ENCODE measurements around the gene FHIT. TPM values are rescaled to one million over a fixed set of nuclear protein-coding genes. Genes with fewer than 3 reads are reported as not detected.

The FHIT gene
- total RNA-seq, 1 experiment from 2014 or later = not detected

DNA sequence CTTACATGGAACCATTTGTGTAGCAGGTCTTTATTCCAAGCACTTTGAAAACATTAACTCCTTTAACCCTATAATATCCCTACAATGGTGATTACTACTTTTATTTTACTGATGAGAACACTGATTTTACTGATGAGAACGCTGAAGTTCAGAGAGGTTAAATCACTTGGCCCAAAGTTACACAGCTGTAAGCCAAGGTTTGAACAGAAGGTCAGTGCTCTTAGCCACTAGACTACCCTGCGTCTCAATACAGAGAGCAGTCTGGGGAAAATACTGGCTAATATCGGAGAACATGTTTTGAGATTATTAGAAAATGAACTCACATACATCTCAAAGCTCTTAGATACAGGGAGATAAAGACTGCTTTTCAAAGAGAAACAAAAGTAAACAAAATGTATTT, 827.2 kb downstream of the FHIT start:
- no peak for DNase-seq (ENCODE audit: low read depth)

DNA sequence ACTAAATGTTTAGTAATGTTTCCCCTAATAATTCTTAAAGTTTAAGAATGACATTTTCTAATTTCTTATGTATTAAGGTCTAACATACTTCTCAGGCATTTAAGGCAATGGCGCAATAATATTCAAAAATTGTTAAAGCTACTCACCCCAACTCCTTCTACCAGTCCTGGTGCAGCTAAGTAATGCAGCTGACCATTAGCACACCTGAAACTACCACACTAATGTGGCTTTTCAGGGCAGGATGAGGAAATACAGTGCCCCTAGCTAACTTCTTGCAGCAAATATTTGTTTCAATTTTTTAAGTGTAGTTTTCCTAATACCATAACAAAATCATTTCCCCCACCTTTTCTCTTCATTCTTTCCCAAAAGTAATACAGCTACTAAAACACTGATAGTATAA, 827.7 kb downstream of the FHIT start:
- no peak for DNase-seq (ENCODE audit: low read depth)

DNA sequence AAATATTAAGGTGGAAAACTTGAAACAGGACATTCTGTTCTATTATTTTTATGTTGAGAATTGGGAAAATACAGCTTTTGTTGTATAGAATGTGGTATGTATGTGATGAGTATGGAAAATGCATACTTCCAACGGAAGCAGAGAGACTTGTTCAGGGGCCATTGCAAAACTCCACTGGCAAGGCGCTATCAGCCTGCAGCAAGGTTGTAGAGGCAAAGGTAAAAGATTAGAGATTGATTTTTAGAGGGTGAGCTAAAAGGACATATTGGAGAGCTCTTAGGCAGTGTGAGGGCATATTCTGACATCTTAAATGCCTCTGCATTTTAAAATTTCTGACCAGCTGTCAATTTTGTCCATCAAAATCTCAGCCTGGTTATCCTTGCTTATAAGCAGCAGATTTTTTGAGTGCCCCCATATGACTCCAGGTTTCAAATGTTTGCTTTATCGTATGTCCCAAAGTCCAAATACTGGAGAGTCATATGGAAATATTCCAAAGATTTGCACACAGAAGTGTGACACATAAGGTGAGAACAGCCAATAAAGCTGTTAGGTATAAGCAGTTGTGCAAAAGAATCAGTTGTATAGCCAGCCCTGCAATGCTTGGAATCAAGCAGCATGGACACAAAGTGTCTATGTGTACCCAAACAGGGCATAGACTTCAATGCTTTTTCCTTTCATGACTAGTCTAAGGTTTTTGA, 829.4 kb downstream of the FHIT start:
- DNase-seq (ENCODE audit: low read depth) = no peak

DNA sequence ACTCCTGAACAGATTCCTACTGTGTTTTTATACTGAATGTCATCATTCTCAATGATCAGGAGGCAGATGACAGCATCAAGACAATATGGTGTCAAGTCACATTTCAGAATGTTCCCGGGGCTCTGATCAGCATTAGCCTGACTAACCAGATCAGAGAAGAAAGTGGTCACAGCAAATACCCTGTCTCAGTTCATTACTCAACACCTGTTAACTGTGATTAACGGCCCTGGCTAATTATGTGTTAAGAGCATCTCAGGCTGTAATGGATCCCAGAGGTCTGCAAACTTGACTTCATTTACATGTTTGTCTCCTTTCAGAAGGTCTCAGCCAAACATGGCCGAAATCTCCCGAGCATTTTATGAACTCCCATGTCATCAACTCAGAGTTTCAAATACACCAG, 833.7 kb downstream of the FHIT start:
- no peak for DNase-seq (ENCODE audit: low read depth)

DNA sequence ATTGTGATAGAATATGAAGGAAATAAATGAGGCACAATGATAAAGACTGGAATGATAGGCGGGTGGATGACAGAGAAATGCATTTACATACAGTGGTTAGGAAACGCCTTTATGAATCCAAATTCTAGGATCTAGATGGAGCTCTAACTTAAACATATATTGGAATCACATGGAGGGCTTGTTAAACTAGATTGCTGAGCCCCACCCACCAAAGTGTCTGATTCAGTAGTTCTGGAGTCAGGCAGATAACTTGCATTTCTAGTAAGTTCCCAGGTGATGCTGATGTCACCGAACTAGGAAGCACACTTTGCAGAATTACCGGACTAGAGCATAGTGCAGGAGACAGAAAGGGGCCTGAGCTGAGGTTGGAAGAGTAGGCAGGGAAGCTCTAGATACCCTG, 837.2 kb downstream of the FHIT start:
- DNase-seq (ENCODE audit: low read depth) = no peak

DNA sequence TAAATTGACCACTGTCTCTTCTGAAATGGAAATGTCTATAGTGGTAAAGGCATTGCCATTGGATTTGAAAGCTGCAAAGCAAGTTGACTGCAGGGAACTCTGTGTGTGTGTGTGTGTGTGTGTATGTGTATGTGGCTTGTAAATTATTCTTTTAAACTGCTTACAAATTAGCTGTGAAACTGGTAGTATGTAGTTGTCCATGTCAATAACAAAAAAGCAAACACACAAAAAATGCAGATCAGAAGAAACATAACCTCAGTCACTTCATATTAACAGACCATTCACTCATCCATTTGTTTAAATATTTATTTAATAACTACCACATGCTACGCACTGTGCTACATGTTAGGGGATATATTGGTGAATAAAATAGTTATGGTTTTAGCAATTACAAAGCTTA, 837.7 kb downstream of the FHIT start:
- no peak for DNase-seq (ENCODE audit: low read depth)

DNA sequence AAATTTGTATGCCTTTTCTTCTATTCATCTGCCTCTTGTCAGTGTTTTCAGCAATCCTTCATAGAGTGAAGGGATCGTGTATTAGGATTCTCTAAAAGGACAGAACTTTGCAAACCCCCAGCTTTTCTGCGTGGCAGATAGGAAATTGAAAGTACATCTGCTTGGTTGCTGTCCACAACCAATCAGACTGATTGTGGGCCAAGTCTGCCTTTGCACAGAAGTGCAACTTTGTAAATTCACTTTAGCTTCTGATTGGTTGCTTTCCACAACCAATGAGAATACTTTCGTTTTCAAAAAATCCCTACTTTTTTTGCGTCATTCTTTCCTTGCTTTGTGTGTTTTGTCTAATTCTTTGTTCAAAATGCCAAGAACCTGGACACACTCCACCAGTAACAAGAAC, 847.4 kb downstream of the FHIT start:
- peak; percentile 6 for DNase-seq (ENCODE audit: low read depth)

DNA sequence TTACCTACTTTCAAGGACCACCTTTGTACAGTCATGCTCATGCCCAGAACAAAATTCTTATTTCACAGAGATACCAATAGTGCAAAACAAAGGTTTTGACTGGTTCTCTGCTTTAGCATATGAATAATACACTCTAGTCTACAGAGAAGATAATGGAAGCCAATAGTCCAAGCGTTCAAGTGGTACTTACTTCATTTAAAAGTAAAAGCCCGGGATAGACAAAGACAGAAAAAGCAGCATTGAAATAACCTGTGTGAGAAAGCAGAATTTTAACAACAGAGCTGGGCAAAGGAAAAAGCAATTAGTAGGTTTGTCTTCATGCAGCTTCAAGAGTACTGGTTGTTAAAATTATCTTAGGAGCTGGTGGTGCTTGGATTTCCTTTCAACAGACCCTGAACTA, 848.3 kb downstream of the FHIT start:
- DNase-seq (ENCODE audit: low read depth) = no peak

DNA sequence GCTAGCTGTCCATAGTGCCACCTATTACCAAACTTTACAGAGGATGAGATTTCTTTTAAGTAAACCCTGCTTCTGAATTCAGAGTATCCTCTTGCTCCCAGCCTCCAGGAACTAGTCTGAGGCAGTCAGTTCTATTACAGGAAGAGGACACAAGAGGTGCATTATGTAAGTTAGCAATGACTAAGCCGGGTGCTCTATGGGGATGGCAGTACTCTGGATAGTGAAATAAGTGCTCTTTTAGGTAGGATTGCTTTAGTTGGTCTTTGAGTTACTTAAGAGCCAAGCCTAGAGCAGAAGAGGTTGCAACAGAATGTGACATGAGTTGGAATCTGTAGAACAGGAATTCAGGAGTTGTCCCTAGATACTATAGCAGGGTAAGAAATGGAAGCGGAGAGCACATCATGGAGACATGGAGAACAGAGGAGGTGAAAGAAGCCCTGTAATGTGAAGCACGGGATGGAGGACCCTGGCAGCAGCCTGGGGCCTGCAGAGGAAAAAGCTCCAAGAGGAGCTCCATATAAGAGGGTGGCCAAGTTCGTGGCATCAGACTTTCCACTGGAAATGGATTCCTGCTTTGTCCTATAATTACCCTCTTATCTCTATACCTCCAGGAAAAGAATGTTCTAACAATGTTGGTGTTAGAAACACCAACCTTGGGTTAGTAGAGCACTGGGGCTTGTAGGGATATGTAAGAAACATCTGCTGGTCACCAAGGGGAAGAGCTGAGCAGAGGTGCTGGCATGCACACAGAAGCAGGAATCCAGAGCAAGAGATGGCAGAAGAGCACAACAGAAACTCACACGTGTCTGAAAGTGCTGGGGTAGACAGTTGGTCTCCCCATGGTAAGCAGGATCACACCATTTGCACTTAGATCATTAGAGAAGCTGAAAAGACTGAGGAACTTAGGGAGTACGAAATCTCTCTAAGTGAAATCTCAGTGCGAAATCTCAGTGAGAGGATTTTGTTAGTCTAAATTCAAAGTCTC, 851.1 kb downstream of the FHIT start:
- peak; percentile 54 for DNase-seq (ENCODE audit: low read depth)

DNA sequence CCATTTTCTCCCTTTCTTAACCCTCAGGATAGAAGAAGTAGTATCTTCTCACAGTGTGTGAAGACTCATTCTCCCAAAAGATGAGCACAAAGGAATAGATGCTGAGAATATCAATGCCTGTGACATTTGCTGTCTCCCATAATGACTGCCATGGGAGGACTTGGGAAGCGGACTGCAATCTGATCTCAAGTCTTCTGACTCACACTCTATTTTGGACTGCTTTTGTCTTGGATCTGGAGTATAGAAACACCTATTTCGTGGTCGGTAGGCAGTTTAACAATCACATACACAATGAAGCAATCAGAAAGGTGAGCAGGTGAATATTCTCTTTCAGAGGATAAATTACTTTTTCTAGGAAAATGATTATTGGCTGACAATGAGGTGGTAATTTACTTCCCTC, 852.0 kb downstream of the FHIT start:
- peak; percentile 1 for DNase-seq (ENCODE audit: low read depth)

DNA sequence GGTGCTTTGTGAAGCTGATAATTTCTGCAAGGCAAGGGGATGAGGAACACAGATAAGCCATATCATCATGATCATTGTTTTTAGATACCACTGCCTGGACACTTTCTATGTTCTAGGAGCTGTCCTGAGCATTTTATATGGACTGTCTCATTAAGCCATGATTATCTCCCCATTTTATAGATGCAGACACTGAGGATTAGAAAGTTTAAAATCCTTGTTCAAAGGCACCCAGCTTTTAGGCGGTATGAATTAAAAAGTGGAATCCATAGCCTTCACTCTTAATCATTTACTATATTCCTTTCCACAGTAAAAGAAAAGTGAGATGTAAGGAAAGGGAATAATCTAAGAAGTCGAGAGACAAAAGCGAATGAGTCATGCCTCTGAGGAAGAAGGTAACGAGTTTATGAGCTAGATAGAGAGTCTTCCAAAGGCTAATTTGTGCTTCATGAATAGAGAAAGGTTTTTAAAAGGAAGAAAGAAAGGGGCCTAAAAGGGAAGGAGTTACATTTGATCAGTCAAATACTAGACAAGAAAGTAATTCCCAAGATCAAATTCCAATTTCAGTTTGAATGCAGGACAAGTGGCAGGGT, 856.0 kb downstream of the FHIT start:
- DNase-seq (ENCODE audit: low read depth) = no peak

DNA sequence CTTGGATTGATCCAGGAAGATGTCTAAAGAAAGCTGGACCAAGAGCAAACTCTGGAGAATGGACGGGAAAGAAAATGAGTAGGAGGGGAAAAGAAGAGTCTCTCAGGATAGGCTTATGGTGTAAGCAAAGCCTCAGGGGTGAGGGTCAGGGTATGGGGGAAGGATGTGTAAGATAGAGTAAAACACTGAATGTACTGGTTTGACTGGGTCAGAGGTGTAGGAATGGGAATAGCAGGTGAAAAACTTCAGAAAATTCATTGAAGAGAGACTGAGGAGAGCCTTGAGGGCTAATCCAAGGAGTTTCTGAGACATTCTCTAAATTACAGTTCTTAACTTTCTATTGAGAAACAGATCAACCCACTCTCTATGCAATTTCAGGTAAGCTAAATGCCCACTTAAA, 857.3 kb downstream of the FHIT start:
- no peak for DNase-seq (ENCODE audit: low read depth)

DNA sequence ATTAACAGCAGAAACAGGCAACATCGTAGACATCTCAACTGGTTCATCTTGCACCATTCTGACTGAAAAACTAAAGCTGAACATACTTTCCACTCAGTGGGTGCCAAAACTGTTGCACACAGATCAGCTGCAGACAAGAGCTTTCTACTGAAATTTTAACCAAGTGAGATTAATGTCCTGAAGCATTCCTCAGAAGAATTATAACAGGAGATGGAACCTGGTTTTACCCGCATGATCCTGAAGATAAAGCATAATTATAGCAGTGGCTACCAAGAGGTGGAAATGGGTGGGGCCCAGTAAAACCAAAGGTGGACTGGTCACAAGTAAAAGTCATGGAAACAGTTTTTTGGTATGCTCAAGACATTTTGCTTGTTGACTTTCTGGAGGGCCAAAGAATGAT, 858.8 kb downstream of the FHIT start:
- no peak for DNase-seq (ENCODE audit: low read depth)

DNA sequence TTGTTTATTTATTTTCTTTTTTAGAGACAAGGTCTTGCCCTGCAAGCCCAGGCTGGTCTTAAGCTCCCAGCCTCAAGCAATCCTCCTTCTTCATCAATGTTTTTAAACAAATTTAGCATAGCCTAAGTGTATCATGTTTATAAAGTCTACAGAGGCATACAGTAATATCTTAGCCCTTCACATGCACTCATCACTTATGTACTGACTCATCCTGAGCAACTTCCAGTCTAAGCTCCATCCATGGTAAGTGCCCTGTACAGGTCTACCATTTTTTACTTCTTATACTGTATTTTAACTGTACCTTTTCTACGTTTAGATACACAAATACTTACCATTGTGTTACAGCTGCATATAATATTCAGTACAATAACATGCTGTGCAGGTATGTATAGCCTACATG, 860.0 kb downstream of the FHIT start:
- DNase-seq (ENCODE audit: low read depth) = no peak

DNA sequence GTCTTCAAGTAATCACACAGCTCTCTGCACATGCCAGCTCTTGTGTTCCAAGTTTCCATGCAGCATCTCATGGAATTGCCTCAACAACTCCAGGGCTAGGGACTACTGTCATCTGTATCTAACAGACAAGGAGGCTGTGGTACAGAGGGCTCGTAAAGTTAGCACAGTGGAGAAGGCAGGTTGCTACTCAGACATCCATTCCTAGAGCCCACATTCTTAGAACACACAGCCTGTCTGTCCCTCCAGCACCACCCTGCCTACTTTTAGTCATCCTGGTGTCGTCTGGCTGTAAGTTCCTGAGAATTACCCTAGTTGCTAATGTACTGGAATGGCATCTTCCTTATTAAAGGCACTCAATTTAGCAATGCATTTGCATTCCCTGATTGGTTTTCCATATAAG, 862.5 kb downstream of the FHIT start:
- no peak for DNase-seq (ENCODE audit: low read depth)

DNA sequence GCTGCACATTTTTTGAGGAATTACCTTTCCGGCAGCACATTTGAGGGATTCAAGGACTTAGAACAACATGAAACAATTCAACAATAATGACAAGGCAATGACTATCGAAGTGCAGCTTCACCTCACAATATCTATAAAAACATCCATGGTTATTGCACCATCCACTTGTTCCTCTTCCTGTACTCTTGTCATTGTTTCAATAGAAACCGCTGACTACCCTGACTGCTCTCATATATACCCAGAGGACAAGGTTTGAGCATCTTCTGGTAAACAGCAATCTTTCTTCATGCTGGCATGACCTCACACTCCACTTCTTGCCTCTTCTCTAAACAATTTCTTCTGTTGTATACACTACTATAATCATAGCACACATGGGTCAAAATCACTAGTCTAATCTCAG, 864.9 kb downstream of the FHIT start:
- no peak for DNase-seq (ENCODE audit: low read depth)

DNA sequence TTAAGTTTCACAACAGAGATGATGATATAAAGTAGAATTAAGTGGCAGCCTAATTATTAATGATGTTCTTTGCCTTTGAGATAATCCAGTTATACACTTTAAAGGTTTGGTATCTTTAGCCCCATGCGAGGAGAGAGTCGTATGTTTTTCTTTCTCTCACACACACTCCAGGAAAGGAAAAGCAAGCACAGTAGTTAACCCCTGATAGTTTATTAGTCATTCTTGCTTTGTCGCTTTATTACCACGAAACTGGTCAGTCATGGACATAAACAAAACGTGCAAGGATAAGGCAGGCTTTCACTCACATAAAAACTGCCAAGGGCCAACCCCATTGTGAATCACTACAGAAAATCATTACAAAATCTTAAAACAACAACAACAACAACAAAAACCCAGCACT, 866.9 kb downstream of the FHIT start:
- DNase-seq (ENCODE audit: low read depth) = no peak

DNA sequence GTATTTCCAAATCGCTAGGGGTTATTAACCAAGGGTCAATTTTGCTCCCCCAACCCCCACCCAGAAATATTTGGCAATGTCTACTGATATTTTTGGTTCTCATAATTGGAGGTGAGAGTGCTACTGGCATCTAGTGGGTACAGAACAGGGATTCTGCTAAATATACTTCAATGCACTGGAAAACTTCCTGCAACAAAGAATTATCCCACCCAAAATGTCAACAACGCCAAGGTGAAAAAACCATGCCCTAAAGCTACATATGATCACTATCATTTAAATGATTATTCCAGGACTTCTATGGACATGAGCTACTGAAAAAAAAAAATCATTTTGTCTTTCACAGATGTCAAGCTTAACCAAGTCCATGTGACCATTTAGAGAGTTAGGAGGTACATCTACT, 867.9 kb downstream of the FHIT start:
- no peak for DNase-seq (ENCODE audit: low read depth)

DNA sequence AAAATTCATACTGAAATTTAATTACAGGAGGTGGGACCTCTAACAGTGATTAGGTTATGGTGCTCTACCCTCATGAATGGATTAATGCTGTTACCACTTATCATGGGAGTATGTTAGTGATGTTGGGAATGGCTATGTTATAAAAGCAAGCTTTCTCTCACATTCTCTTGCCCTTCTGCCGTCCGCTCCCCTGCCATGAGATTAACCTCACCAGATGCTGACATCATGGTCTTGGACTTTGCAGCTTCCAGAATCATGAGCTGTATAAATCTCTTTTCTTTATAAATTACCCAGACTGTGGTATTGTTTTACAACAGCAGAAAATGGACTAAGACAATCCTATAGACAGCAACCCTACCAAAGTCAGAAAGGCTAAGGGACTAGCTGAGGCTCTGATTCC, 884.8 kb downstream of the FHIT start:
- DNase-seq (ENCODE audit: low read depth) = no peak

DNA sequence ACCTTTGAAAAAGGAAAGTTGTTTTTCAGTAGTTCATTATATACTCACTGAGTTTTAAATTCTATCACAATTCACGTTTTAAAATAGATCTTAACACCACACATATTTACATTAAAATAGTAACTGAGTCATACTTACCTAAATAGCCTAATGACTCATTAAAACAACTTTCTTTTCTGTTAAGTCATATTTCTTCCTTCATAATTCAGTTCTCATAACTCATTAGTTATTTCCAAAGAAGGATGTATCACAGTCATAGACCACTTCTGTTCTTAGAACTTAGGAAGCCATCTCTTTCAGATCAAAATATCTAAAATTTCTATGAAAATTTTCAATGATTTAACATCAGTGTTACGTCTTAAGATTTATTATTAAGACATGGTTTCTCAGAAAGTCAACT, 885.9 kb downstream of the FHIT start:
- no peak for DNase-seq (ENCODE audit: low read depth)

DNA sequence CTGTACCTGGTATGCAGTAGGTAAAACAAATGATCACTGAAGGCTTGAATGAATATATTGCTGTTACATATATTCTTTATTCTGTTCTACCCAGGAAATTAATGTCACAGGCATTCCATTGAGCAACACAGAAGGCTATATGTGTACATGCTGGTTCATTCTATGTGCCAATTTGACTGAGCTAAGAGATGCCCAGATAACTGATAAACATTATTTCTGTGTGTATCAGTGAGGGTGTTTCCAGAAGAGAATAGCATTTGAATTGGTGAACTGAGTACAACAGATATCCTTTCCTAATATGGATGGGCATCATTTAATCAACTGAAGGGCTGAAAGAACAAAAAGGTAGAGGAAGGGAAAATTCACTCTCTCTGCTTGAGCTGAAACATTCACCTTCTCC, 886.8 kb downstream of the FHIT start:
- DNase-seq (ENCODE audit: low read depth) = no peak

DNA sequence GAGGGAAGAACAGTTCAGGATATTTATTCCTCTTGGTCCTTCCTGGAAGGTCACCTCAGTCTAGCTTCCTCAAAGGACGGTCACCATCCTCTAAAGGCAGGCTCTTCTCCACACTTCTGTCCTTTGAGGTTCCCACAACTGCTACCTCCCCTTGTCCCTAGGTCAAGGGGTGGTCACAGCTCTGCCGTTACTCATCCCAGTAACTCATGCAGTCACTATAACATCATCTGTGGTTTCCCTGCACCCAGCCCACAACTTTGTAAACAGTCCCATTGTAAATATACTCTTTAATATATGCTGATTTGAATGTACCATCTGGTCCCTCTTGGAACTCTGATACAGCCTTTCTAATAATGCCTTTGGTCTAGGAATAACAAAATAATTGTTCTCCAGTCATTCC, 887.4 kb downstream of the FHIT start:
- DNase-seq (ENCODE audit: low read depth) = no peak
